Keratinocyte (primary cell): ENCODE data around the gene COX8A.

Experiments
- EZH2 ChIP-seq: IDR thresholded peaks from one replicate; pipeline ENCODE4 v1.6.1; 2012; ENCODE audit warnings: inconsistent platforms, mild to moderate bottlenecking, low read length, moderate library complexity
- TF ChIP-seq, protein P1 (sequence below), 3 experiments: IDR thresholded peaks in 1 of 3; conservative IDR thresholded peaks in 1 of 3; optimal IDR thresholded peaks in 1 of 3; 2 replicates in 2 of 3; 3 replicates in 1 of 3; pipeline versions ENCODE3 to v1.5.1; 2011; ENCODE audit warnings: low read length in 3 of 3, mild to moderate bottlenecking in 3 of 3, moderate library complexity in 2 of 3, control low read depth in 1 of 3, inconsistent platforms in 1 of 3; ENCODE audit not compliant: insufficient read depth in 2 of 3; ENCODE audit errors: extremely low read depth in 1 of 3

DNA sequence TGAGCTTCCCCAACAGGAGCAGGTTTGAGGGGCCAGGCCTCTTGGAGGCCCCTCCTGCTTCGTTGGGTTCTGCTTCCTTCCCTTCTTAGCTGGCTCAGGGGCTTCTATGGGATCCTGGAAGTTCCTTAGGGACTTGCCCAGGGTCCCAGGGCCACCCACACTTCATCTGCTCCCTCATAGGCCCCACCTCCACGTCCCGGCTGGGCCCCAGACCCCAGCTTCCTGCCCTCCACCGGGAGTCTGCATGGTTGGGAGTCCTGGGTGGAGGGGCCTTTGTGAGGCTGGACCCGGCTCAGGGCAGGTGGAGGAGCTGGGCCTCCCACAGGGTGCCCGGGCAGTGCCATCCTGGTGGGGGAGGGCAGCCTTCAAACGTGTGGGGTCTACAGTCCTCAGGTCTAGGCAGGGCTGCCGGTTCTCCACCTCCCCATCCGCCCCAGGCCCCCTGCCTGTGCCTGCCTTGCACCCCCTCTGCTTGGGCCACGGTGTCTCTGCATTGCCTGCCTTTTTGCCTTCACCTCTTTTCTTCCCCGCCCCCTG is 23.4 kb downstream of the COX8A start:
- TF ChIP-seq, protein P1, sequence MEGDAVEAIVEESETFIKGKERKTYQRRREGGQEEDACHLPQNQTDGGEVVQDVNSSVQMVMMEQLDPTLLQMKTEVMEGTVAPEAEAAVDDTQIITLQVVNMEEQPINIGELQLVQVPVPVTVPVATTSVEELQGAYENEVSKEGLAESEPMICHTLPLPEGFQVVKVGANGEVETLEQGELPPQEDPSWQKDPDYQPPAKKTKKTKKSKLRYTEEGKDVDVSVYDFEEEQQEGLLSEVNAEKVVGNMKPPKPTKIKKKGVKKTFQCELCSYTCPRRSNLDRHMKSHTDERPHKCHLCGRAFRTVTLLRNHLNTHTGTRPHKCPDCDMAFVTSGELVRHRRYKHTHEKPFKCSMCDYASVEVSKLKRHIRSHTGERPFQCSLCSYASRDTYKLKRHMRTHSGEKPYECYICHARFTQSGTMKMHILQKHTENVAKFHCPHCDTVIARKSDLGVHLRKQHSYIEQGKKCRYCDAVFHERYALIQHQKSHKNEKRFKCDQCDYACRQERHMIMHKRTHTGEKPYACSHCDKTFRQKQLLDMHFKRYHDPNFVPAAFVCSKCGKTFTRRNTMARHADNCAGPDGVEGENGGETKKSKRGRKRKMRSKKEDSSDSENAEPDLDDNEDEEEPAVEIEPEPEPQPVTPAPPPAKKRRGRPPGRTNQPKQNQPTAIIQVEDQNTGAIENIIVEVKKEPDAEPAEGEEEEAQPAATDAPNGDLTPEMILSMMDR (optimal IDR thresholded peaks at IDR 0.05 in 1 of 3, IDR thresholded peaks at IDR 0.05 in 1 of 3, conservative IDR thresholded peaks at IDR 0.05 in 1 of 3; ENCODE audit: extremely low read depth in 1 of 3, insufficient read depth in 2 of 3, low read length in 3 of 3), result no peak
- TF ChIP-seq EZH2, result no peak
